Measurements from ENCODE around the gene MEF2C.

Gene MEF2C

GRCh38 chr5:88882276-88883038 is 527 bp downstream of the MEF2C start:
- TF ChIP-seq, protein P1, sequence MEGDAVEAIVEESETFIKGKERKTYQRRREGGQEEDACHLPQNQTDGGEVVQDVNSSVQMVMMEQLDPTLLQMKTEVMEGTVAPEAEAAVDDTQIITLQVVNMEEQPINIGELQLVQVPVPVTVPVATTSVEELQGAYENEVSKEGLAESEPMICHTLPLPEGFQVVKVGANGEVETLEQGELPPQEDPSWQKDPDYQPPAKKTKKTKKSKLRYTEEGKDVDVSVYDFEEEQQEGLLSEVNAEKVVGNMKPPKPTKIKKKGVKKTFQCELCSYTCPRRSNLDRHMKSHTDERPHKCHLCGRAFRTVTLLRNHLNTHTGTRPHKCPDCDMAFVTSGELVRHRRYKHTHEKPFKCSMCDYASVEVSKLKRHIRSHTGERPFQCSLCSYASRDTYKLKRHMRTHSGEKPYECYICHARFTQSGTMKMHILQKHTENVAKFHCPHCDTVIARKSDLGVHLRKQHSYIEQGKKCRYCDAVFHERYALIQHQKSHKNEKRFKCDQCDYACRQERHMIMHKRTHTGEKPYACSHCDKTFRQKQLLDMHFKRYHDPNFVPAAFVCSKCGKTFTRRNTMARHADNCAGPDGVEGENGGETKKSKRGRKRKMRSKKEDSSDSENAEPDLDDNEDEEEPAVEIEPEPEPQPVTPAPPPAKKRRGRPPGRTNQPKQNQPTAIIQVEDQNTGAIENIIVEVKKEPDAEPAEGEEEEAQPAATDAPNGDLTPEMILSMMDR (IDR thresholded peaks at IDR 0.05; ENCODE audit: low read length) = no peak
- H3K9ac ChIP-seq (ENCODE audit: low read length) = peak overlapping the region; percentile 98
- peak overlapping the region; percentile 71 for H3K27ac ChIP-seq (ENCODE audit: low read depth, low read length, poor library complexity, severe bottlenecking)
- no peaks in the 10 kb centered on the region for H4K20me1 ChIP-seq (ENCODE audit: insufficient read depth, low read length)
- peaks cover 54% of the 10 kb centered on the region for H3K79me2 ChIP-seq (ENCODE audit: insufficient read depth, low read length)
- no peaks in the 10 kb centered on the region; the same call in 1 of the 2 replicates for H3F3A ChIP-seq (ENCODE audit: insufficient read depth, low read length)
- H3K9me3 ChIP-seq (ENCODE audit: low read length) = no peaks in the 10 kb centered on the region
- H3K36me3 ChIP-seq (ENCODE audit: insufficient read depth, low read length) = no peaks in the 10 kb centered on the region; the same call in 1 of the 2 replicates
- no peaks in the 10 kb centered on the region for H3K9me2 ChIP-seq (ENCODE audit: low read depth, low read length)
- H3K27me3 ChIP-seq (ENCODE audit: insufficient read depth, low read length) = no peaks in the 10 kb centered on the region
- peak overlapping the region; percentile 94 for H3K4me3 ChIP-seq (ENCODE audit: low read depth, low read length, poor library complexity, severe bottlenecking)
- H3K4me1 ChIP-seq (ENCODE audit: insufficient read depth, low read length, severe bottlenecking) = peaks cover 68% of the 10 kb centered on the region
- H2AFZ ChIP-seq (ENCODE audit: low read length) = no peak overlapping the region
- peak overlapping the region; percentile 90 for H3K4me2 ChIP-seq (ENCODE audit: low read length)

- Histone ChIP-seq H2AFZ (ENCODE audit: low read length) (no peak overlapping the region), H3K9me3 (ENCODE audit: low read length) (no peaks in the 10 kb centered on the region), H3K9ac (ENCODE audit: low read length) (peak overlapping the region; percentile 98), H3K27ac (ENCODE audit: low read depth, low read length, poor library complexity, severe bottlenecking) (peak overlapping the region; percentile 71), H3K4me3 (ENCODE audit: low read depth, low read length, poor library complexity, severe bottlenecking) (peak overlapping the region; percentile 94), H3K27me3 (ENCODE audit: insufficient read depth, low read length) (no peaks in the 10 kb centered on the region), H3K4me2 (ENCODE audit: low read length) (peak overlapping the region; percentile 90), H3K4me1 (ENCODE audit: insufficient read depth, low read length, severe bottlenecking) (peaks cover 68% of the 10 kb centered on the region), H3K9me2 (ENCODE audit: low read depth, low read length) (no peaks in the 10 kb centered on the region), H3K79me2 (ENCODE audit: insufficient read depth, low read length) (peaks cover 63% of the 10 kb centered on the region), H3K36me3 (ENCODE audit: insufficient read depth, low read length) (no peaks in the 10 kb centered on the region; the same call in 1 of the 2 replicates), H4K20me1 (ENCODE audit: insufficient read depth, low read length) (no peaks in the 10 kb centered on the region), H3F3A (ENCODE audit: insufficient read depth, low read length) (no peaks in the 10 kb centered on the region)
- TF ChIP-seq, protein P1 (IDR thresholded peaks at IDR 0.05; ENCODE audit: low read length) = no peak
- no peak for TF ChIP-seq EZH2 (IDR thresholded peaks at IDR 0.05; ENCODE audit: borderline replicate concordance, low read length)
These were observed 1.4 kb downstream of the MEF2C start for GRCh38 chr5:88881571-88881971.

- peaks cover 76% of the 10 kb centered on the region for H3K79me2 ChIP-seq (ENCODE audit: insufficient read depth, low read length)
- H3K4me3 ChIP-seq (ENCODE audit: low read depth, low read length, poor library complexity, severe bottlenecking) = peak overlapping the region; percentile 94
- peak overlapping the region; percentile 98 for H3K9ac ChIP-seq (ENCODE audit: low read length)
These were observed 2.8 kb downstream of the MEF2C start for GRCh38 chr5:88880201-88880600.

More at GRCh38 chr5:88880201-88880600, 2.8 kb downstream of the MEF2C start:
- TF ChIP-seq, protein P1 (IDR thresholded peaks at IDR 0.05; ENCODE audit: low read length) = no peak
- no peak for TF ChIP-seq EZH2 (IDR thresholded peaks at IDR 0.05; ENCODE audit: borderline replicate concordance, low read length)
- no peaks in the 10 kb centered on the region for H3K27me3 ChIP-seq (ENCODE audit: insufficient read depth, low read length)
- no peaks in the 10 kb centered on the region for H3K9me2 ChIP-seq (ENCODE audit: low read depth, low read length)
- no peak overlapping the region for H2AFZ ChIP-seq (ENCODE audit: low read length)
- H3F3A ChIP-seq (ENCODE audit: insufficient read depth, low read length) = no peaks in the 10 kb centered on the region
- no peaks in the 10 kb centered on the region for H4K20me1 ChIP-seq (ENCODE audit: insufficient read depth, low read length)
- peak overlapping the region; percentile 90 for H3K4me2 ChIP-seq (ENCODE audit: low read length)
- H3K4me1 ChIP-seq (ENCODE audit: insufficient read depth, low read length, severe bottlenecking) = peaks cover 68% of the 10 kb centered on the region
- no peaks in the 10 kb centered on the region for H3K9me3 ChIP-seq (ENCODE audit: low read length)
- H3K27ac ChIP-seq (ENCODE audit: low read depth, low read length, poor library complexity, severe bottlenecking) = peak overlapping the region; percentile 71
- no peaks in the 10 kb centered on the region; the same call in 1 of the 2 replicates for H3K36me3 ChIP-seq (ENCODE audit: insufficient read depth, low read length)
